AG09319 (cell line): ENCODE data around the gene CCL8.
A peak's percentile ranks its signal among the peaks of the same experiment; 100 is the strongest.

Source experiments
- DNase-seq: peaks from one replicate; pipeline ENCODE4 v3.0.0-alpha.2; 2010; ENCODE audit warnings: low read depth; ENCODE audit errors: extremely low read depth
- TF ChIP-seq, protein P1 (sequence below): IDR thresholded peaks from 2 replicates; pipeline ENCODE4 v1.5.1; 2011; ENCODE audit warnings: low read depth, mild to moderate bottlenecking, inconsistent platforms, low read length, moderate library complexity

Gene CCL8

GRCh38 chr17:34319039-34319483 is at the start of gene CCL8:
TSS of gene CCL8 (plus strand) at chr17:34319435. CDS start at chr17:34319502, 67 bp downstream.
- TF ChIP-seq, protein P1, sequence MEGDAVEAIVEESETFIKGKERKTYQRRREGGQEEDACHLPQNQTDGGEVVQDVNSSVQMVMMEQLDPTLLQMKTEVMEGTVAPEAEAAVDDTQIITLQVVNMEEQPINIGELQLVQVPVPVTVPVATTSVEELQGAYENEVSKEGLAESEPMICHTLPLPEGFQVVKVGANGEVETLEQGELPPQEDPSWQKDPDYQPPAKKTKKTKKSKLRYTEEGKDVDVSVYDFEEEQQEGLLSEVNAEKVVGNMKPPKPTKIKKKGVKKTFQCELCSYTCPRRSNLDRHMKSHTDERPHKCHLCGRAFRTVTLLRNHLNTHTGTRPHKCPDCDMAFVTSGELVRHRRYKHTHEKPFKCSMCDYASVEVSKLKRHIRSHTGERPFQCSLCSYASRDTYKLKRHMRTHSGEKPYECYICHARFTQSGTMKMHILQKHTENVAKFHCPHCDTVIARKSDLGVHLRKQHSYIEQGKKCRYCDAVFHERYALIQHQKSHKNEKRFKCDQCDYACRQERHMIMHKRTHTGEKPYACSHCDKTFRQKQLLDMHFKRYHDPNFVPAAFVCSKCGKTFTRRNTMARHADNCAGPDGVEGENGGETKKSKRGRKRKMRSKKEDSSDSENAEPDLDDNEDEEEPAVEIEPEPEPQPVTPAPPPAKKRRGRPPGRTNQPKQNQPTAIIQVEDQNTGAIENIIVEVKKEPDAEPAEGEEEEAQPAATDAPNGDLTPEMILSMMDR = no peak
- no peak for DNase-seq

DNA sequence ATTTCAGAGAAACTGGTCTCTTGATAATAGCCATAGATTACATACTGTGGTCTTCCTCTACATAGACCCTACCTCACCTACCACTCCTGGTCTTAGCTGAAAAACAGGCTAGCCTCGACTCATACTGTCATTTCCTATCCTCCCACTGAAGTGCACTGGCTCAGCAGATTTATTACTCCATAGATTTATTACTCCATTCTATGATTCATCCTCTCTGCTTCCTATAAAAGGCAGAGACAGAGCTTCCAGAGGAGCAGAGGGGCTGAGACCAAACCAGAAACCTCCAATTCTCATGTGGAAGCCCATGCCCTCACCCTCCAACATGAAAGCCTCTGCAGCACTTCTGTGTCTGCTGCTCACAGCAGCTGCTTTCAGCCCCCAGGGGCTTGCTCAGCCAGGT is 49.3 kb upstream of the CCL8 start, which contains the start of gene CCL7:
CCL7 (plus strand) TSS at position 253 of the 400 bp plus-strand sequence; CDS start at position 323, 70 bp downstream.
- DNase-seq = no peak
- TF ChIP-seq, protein P1 = no peak

- DNase-seq = peak; percentile 87
- TF ChIP-seq, protein P1 = no peak
Measured at GRCh38 chr17:34275881-34276280, 43.4 kb upstream of the CCL8 start.

DNA sequence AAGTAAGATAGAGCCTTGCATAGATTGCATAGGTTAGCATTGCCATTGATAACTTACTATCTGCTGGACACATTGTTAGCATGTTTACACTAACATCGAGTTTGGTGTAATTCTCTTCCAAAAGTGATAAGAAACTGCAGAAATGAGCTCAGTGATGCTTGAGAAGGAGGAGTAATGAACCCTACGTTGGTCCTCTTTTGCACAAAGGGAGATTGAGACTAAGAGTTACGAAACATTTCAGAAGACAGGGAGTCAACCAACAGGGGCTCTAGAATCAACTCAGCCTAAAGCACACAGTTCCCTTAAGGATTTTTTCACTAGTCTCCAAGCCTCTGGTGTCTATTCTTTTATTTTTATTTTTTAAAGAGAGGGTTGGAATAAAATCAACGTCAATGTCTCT is 42.4 kb upstream of the CCL8 start:
- no peak for DNase-seq

DNA sequence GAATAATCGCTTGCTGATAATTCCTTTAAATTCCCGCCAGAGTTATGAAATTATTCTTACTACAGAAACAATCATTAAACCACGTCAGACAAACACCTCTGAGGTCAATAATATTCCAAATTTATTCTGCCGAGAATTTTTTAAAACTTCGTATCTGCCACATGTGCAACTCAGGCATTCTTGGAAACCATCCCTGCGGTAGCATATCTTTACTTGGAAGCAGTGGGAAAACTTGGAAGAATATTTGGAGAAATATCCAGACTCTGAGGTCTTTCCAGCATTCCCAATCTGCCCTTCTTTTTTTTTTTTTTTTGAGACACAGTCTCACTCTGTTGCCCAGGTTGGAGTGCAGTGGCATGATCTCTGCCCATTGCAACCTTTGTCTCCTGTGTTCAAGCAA is 35.7 kb upstream of the CCL8 start:
- TF ChIP-seq, protein P1 = no peak
- no peak for DNase-seq

More for the DNA sequence above, 42.4 kb upstream of the CCL8 start:
- TF ChIP-seq, protein P1 = no peak

- no peak for DNase-seq
- TF ChIP-seq, protein P1 = no peak
Measured at GRCh38 chr17:34285286-34285792, 33.9 kb upstream of the CCL8 start, which contains the start of gene CCL11. TSS of gene CCL11 (plus strand) at chr17:34285742. CDS start at chr17:34285809, 67 bp downstream.

DNA sequence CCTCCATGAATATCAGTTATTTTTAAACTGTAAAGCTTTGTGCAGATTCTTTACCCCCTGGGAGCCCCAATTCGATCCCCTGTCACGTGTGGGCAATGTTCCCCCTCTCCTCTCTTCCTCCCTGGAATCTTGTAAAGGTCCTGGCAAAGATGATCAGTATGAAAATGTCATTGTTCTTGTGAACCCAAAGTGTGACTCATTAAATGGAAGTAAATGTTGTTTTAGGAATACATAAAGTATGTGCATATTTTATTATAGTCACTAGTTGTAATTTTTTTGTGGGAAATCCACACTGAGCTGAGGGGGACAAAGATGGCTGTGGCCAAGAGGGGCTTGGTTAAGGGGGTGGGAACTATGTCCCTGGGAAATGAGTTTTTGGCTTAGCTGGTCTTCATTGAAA is 31.4 kb upstream of the CCL8 start:
- no peak for DNase-seq
- TF ChIP-seq, protein P1 = no peak
